Smooth muscle cell (in vitro differentiated cells): ENCODE data around the gene MAP2K5. TPM values are rescaled to one million over a fixed set of nuclear protein-coding genes. Genes with fewer than 3 reads are reported as not detected.

Source experiments
- DNase-seq: peaks from one replicate; lab custom pipeline; 2025; ENCODE audit not compliant: unreplicated experiment; lab: John Stamatoyannopoulos, UW
- H2AFZ ChIP-seq: fragments of 200-600 bp; sonication (generic); 2 replicates; pipeline ENCODE4 v1.6.0; 2016; ENCODE audit warnings: antibody characterized with exemption, low read depth, mild to moderate bottlenecking
- H3F3A ChIP-seq: fragments of 200-600 bp; sonication (generic); 2 replicates; pipeline ENCODE4 v1.6.0; 2017; ENCODE audit warnings: antibody characterized with exemption, low read depth
- H3K27ac ChIP-seq: fragments of 200-600 bp; sonication (generic); 2 replicates; pipeline ENCODE4 v1.5.1; 2016; ENCODE audit warnings: low read depth, mild to moderate bottlenecking
- H3K27me3 ChIP-seq: fragments of 200-600 bp; sonication (generic); 2 replicates; pipeline ENCODE4 v1.6.1; 2016; ENCODE audit warnings: low read depth, mild to moderate bottlenecking
- H3K36me3 ChIP-seq: fragments of 200-600 bp; sonication (generic); 2 replicates; pipeline ENCODE4 v1.5.1; 2016; ENCODE audit warnings: low read depth
- H3K4me1 ChIP-seq: fragments of 200-600 bp; sonication (generic); 2 replicates; pipeline ENCODE4 v1.5.1; 2016; ENCODE audit warnings: low read depth
- H3K4me2 ChIP-seq: fragments of 200-600 bp; sonication (generic); 2 replicates; pipeline ENCODE4 v1.6.0; 2016; ENCODE audit warnings: mild to moderate bottlenecking
- H3K4me3 ChIP-seq: fragments of 200-600 bp; sonication (generic); 2 replicates; pipeline ENCODE4 v1.5.1; 2016; ENCODE audit warnings: mild to moderate bottlenecking
- H3K79me2 ChIP-seq: fragments of 200-600 bp; sonication (generic); 2 replicates; pipeline ENCODE4 v1.6.0; 2016; ENCODE audit warnings: low read depth, mild to moderate bottlenecking
- H3K9ac ChIP-seq: fragments of 200-600 bp; sonication (generic); 2 replicates; pipeline ENCODE4 v1.6.0; 2016; ENCODE audit warnings: low read depth
- H3K9me3 ChIP-seq: fragments of 200-600 bp; sonication (generic); replicated peaks from 2 replicates; pipeline ENCODE4 v1.5.1; 2016; ENCODE audit warnings: low read depth
- H4K20me1 ChIP-seq: fragments of 200-600 bp; sonication (generic); 2 replicates; pipeline ENCODE4 v1.6.0; 2016; ENCODE audit warnings: low read depth
- WGBS: methylation state at CpG from one replicate; pipeline ENCODE4 v1.1.7; 2016; ENCODE audit warnings: low lambda C conversion rate; 5-methylcytosine and 5-hydroxymethylcytosine counted together
- polyA plus RNA-seq: library from polyadenylated mRNA; unstranded; fragments of >200 nt; fragmentation: Nextera tagmentation; extraction: Ambion mirVana; gene quantifications from 2 replicates; pipeline ENCODE4 v1.2.1, GENCODE V29; 2016
- total RNA-seq: library from RNA; depleted of rRNA; stranded (reverse); fragments of >200 nt; gene quantifications from 2 replicates; pipeline ENCODE4 v1.2.3, GENCODE V29; 2014
- TF ChIP-seq, protein P1 (sequence below): fragments of 200-600 bp; sonication (generic); IDR thresholded peaks from 2 replicates; pipeline ENCODE4 v1.5.1; 2017; ENCODE audit warnings: borderline replicate concordance, mild to moderate bottlenecking, antibody characterized with exemption; ENCODE audit not compliant: insufficient read depth, poor library complexity, severe bottlenecking

Gene MAP2K5
- total and polyA plus RNA-seq, 2 experiments from 2014 or later, result 4.4 to 7.4 TPM

DNA sequence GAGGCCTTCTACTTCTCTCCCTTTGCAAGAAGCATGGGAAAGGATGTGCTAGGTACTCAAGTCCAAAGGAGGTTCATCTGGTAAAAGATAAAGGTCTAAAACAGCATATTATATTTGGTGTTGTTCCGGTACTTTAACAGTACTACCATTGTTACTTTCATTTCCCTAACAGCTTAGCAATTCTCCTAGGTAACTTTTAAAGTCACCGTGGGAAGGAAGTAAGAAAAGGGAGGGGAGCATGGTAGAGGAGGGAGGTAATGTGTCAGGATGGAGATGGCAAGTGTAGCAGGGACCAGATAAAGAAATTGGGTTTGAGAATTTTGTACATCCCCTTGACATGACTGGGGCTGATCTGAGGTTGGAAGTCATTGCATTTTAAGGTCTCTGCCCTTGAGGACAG lies 193.4 kb downstream of the MAP2K5 start:
- no peaks in the 10 kb centered on the region for H3K9me3 ChIP-seq
- 38% methylated on average over 2 of the region's 2 CpGs for WGBS
- no peak overlapping the region for H3K27ac ChIP-seq
- H3K36me3 ChIP-seq, result no peaks in the 10 kb centered on the region
- DNase-seq, result no peak
- TF ChIP-seq, protein P1, sequence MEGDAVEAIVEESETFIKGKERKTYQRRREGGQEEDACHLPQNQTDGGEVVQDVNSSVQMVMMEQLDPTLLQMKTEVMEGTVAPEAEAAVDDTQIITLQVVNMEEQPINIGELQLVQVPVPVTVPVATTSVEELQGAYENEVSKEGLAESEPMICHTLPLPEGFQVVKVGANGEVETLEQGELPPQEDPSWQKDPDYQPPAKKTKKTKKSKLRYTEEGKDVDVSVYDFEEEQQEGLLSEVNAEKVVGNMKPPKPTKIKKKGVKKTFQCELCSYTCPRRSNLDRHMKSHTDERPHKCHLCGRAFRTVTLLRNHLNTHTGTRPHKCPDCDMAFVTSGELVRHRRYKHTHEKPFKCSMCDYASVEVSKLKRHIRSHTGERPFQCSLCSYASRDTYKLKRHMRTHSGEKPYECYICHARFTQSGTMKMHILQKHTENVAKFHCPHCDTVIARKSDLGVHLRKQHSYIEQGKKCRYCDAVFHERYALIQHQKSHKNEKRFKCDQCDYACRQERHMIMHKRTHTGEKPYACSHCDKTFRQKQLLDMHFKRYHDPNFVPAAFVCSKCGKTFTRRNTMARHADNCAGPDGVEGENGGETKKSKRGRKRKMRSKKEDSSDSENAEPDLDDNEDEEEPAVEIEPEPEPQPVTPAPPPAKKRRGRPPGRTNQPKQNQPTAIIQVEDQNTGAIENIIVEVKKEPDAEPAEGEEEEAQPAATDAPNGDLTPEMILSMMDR, result no peak
- H3K9ac ChIP-seq, result no peak overlapping the region
- H3K4me2 ChIP-seq, result no peak overlapping the region
- no peak overlapping the region for H2AFZ ChIP-seq
- H3K4me3 ChIP-seq, result no peak overlapping the region
- no peaks in the 10 kb centered on the region for H3F3A ChIP-seq
- no peaks in the 10 kb centered on the region for H3K27me3 ChIP-seq
- no peaks in the 10 kb centered on the region for H3K79me2 ChIP-seq
- H4K20me1 ChIP-seq, result no peaks in the 10 kb centered on the region
- no peaks in the 10 kb centered on the region for H3K4me1 ChIP-seq

DNA sequence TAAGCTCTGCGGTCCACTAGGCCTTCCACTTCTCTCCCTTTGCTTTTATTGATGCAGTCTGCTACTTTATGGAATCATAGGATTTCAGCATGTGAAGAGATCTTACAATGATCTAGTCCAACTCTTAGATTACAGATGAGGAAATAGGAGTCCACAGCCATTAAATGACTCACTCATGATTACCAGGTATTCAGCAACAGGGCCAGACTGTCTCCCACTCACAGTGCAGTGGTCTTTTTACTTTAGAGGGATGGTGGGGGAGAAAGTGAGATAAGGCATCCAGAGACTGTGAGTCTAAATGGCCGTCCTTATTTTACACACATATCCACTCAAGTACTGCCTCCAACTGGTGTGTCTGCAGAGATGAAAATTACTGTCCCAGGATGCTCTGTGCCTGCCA lies 194.3 kb downstream of the MAP2K5 start:
- TF ChIP-seq, protein P1, result no peak
- Histone ChIP-seq H3K9me3 (no peaks in the 10 kb centered on the region), H3K27ac (no peak overlapping the region), H3K4me2 (no peak overlapping the region), H3K4me1 (no peaks in the 10 kb centered on the region), H3F3A (no peaks in the 10 kb centered on the region), H3K4me3 (no peak overlapping the region), H3K27me3 (no peaks in the 10 kb centered on the region), H2AFZ (no peak overlapping the region), H3K79me2 (no peaks in the 10 kb centered on the region), H4K20me1 (no peaks in the 10 kb centered on the region), H3K36me3 (no peaks in the 10 kb centered on the region), H3K9ac (no peak overlapping the region)
- no peak for DNase-seq
- WGBS, result 61% methylated on average over 2 of the region's 2 CpGs

DNA sequence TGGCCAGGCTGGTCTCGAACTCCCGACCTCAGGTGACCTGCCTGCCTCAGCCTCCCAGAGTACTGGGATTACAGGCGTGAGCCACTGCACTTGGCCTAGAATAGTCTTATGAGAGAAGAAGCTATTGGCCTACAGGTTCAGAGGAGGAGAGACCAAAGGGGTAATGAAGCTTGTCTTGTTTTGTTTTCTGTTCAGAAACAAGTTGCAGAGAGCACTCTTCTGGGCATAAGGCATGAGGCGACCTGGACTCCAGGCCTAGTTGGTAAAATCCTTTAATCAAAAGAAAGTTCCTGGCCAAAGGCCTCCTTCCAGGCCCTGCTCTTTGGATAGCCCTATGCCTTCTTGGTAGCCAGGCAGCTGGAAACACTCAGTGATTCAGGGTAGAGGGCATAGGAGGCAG lies 195.6 kb downstream of the MAP2K5 start:
- TF ChIP-seq, protein P1, result no peak
- WGBS, result 73% methylated on average over 4 of the region's 4 CpGs
- DNase-seq, result no peak

DNA sequence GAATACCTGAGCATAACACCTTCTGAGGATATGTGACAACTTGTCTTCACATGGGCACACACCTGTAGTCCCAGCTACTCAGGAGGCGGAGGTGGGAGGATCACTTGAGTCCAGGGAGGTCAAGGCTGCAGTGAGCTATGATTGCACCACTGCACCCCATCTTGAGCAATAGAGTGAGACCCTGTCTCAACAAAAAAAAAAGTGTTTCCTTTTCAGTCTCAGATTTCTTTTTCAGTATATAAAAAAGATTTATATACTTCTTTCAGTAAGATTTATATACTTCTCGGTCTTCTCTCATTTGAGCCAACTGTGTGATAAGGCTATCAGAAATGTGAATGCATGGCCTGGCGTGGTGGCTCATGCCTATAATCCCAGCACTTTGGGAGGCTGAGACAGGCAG lies 197.9 kb downstream of the MAP2K5 start:
- H3K4me3 ChIP-seq, result no peak overlapping the region
- no peak overlapping the region for H2AFZ ChIP-seq
- no peaks in the 10 kb centered on the region for H3K79me2 ChIP-seq
- H3K9me3 ChIP-seq, result no peaks in the 10 kb centered on the region
- H4K20me1 ChIP-seq, result no peaks in the 10 kb centered on the region
- no peak overlapping the region for H3K9ac ChIP-seq
- DNase-seq, result no peak
- WGBS, result 91% methylated on average over 3 of the region's 3 CpGs
- H3K36me3 ChIP-seq, result no peaks in the 10 kb centered on the region
- no peak overlapping the region for H3K27ac ChIP-seq
- no peaks in the 10 kb centered on the region for H3F3A ChIP-seq
- H3K4me2 ChIP-seq, result no peak overlapping the region
- no peaks in the 10 kb centered on the region for H3K27me3 ChIP-seq
- TF ChIP-seq, protein P1, result no peak
- H3K4me1 ChIP-seq, result no peaks in the 10 kb centered on the region

More for the DNA sequence above, 195.6 kb downstream of the MAP2K5 start:
- Histone ChIP-seq H3F3A (no peaks in the 10 kb centered on the region), H3K9me3 (no peaks in the 10 kb centered on the region), H3K27me3 (no peaks in the 10 kb centered on the region), H3K4me3 (no peak overlapping the region), H3K27ac (no peak overlapping the region), H3K79me2 (no peaks in the 10 kb centered on the region), H3K4me1 (no peaks in the 10 kb centered on the region), H3K9ac (no peak overlapping the region), H4K20me1 (no peaks in the 10 kb centered on the region), H2AFZ (no peak overlapping the region), H3K36me3 (no peaks in the 10 kb centered on the region), H3K4me2 (no peak overlapping the region)
